ENCODE results near the gene DGKH.

DGKH gene

GRCh38 chr13:42057918-42058530, 9.6 kb downstream of the DGKH start:
- Histone ChIP-seq H3K36me3 (peaks cover 0 to 5% (median 4%) of the 10 kb centered on the region in 3 donors), H3K27ac (no peak overlapping the region), H3K4me3 (no peak overlapping the region), H3K27me3 (no peaks in the 10 kb centered on the region), H3K4me1 (peaks cover 0 to 33% (median 9%) of the 10 kb centered on the region in 4 donors), H3K9me3 (peaks cover 0 to 5% (median 0%) of the 10 kb centered on the region in 3 donors)
- TF ChIP-seq, protein P1, sequence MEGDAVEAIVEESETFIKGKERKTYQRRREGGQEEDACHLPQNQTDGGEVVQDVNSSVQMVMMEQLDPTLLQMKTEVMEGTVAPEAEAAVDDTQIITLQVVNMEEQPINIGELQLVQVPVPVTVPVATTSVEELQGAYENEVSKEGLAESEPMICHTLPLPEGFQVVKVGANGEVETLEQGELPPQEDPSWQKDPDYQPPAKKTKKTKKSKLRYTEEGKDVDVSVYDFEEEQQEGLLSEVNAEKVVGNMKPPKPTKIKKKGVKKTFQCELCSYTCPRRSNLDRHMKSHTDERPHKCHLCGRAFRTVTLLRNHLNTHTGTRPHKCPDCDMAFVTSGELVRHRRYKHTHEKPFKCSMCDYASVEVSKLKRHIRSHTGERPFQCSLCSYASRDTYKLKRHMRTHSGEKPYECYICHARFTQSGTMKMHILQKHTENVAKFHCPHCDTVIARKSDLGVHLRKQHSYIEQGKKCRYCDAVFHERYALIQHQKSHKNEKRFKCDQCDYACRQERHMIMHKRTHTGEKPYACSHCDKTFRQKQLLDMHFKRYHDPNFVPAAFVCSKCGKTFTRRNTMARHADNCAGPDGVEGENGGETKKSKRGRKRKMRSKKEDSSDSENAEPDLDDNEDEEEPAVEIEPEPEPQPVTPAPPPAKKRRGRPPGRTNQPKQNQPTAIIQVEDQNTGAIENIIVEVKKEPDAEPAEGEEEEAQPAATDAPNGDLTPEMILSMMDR (IDR thresholded peaks at IDR 0.05): no peak
- DNase-seq: no peak
- intact Hi-C loops (cut with DNase I; ENCODE audit: low total_unique reads): no loop called here

- H3K27ac ChIP-seq: no peak overlapping the region
- DNase-seq: no peak
- H3K4me3 ChIP-seq: no peak overlapping the region
- no peaks in the 10 kb centered on the region for H3K27me3 ChIP-seq
- intact Hi-C loops (cut with DNase I; ENCODE audit: low total_unique reads): no loop called here
- H3K9me3 ChIP-seq: peaks cover 0 to 5% (median 0%) of the 10 kb centered on the region in 3 donors
- TF ChIP-seq, protein P1 (IDR thresholded peaks at IDR 0.05): no peak
- peaks cover 4 to 13% (median 5%) of the 10 kb centered on the region in 3 donors for H3K36me3 ChIP-seq
- H3K4me1 ChIP-seq: peaks cover 0 to 7% (median 0%) of the 10 kb centered on the region in 4 donors
These were observed 13.5 kb downstream of the DGKH start for GRCh38 chr13:42061943-42062342.

DNA sequence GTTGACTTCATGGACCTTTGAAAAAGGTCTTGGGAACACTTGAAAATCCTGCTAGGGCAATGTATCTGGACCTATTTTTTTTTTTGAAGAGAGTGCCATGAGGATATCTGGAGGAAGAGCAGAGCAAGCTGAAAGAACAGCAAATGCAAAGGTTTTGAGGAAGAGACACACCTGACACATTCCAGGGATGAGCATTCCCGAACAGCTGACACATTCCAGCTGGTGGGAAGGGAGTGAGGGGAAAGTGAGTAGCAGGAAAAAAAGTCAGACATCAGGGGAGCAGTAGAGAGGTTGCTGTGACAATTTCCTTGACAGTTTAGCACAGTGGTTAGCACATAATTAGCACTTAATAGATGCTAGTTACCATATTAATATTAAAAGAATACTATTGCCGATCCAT, 14.7 kb downstream of the DGKH start:
- Histone ChIP-seq H3K4me1 (no peaks in the 10 kb centered on the region), H3K36me3 (peaks cover 4 to 13% (median 5%) of the 10 kb centered on the region in 3 donors), H3K27me3 (no peaks in the 10 kb centered on the region), H3K27ac (no peak overlapping the region), H3K9me3 (peaks cover 0 to 5% (median 0%) of the 10 kb centered on the region in 3 donors), H3K4me3 (no peak overlapping the region)
- no peak for DNase-seq
- TF ChIP-seq, protein P1 (IDR thresholded peaks at IDR 0.05): no peak
- intact Hi-C loops (cut with DNase I; ENCODE audit: low total_unique reads): no loop called here

DNA sequence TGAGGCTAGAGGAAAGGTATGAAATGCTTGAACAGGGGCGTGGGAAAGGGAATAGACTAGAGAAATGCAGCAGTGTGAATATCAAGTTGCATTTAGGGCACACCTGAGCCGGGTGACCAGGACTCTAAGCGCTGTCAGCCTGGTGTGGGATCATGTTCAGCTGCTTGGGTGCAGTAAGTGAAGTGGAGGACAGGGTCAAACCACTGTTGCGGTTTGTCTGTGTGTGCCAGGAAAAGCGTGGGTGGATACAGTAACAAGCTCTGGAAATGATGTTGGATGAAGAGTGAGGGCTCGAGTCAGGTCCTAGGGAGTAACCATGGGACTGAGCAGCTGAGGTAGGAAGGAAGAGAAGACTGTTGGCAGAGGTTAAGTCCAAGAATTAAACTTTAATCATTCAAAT, 15.8 kb downstream of the DGKH start:
- intact Hi-C loops (cut with DNase I; ENCODE audit: low total_unique reads): no loop called here
- Histone ChIP-seq H3K4me3 (no peak overlapping the region), H3K36me3 (peaks cover 0 to 8% (median 5%) of the 10 kb centered on the region in 3 donors), H3K27me3 (no peaks in the 10 kb centered on the region), H3K4me1 (no peaks in the 10 kb centered on the region), H3K27ac (no peak overlapping the region), H3K9me3 (no peaks in the 10 kb centered on the region)
- DNase-seq: no peak
- TF ChIP-seq, protein P1 (IDR thresholded peaks at IDR 0.05): no peak

DNA sequence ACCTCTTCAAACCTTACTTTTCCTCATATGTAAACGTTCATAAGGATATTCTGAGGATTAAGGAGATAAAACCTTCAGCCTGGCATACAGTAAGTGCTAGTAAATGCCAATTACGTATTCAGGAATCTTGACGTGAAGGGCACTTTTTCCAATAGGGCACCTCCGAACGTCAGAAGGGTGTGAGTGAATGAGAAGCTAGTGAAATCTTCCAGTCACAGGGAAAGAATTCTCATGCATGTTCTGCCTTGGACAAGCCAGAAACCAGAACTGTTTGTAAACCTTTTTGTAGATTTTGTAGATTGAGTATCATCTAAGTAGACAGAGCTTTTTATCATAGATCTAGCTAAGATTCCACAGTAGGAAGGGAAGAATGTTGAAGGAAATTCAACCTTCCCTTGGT, 16.5 kb downstream of the DGKH start:
- no peak for DNase-seq
- intact Hi-C loops (cut with DNase I; ENCODE audit: low total_unique reads): no loop called here
- no peaks in the 10 kb centered on the region for H3K27me3 ChIP-seq
- H3K27ac ChIP-seq: no peak overlapping the region
- no peaks in the 10 kb centered on the region for H3K4me1 ChIP-seq
- TF ChIP-seq, protein P1 (IDR thresholded peaks at IDR 0.05): no peak
- H3K36me3 ChIP-seq: peaks cover 0 to 8% (median 5%) of the 10 kb centered on the region in 3 donors
- H3K4me3 ChIP-seq: no peak overlapping the region
- no peaks in the 10 kb centered on the region for H3K9me3 ChIP-seq

Data from tibial artery (tissue), 4 donors.